PC-9 (cell line): ENCODE data around the gene ATP5MC2.

Source experiments
- CTCF ChIP-seq: fragments of 200-600 bp; sonication (generic); conservative IDR thresholded peaks from 2 replicates; pipeline ENCODE4 v1.6.1; 2017; ENCODE audit warnings: mixed run types, antibody characterized with exemption, mild to moderate bottlenecking, moderate library complexity
- EZH2 ChIP-seq: fragments of 200-600 bp; sonication (generic); IDR thresholded peaks from 2 replicates; pipeline ENCODE4 v1.8.0; 2017; ENCODE audit warnings: antibody characterized with exemption, low read depth

DNA sequence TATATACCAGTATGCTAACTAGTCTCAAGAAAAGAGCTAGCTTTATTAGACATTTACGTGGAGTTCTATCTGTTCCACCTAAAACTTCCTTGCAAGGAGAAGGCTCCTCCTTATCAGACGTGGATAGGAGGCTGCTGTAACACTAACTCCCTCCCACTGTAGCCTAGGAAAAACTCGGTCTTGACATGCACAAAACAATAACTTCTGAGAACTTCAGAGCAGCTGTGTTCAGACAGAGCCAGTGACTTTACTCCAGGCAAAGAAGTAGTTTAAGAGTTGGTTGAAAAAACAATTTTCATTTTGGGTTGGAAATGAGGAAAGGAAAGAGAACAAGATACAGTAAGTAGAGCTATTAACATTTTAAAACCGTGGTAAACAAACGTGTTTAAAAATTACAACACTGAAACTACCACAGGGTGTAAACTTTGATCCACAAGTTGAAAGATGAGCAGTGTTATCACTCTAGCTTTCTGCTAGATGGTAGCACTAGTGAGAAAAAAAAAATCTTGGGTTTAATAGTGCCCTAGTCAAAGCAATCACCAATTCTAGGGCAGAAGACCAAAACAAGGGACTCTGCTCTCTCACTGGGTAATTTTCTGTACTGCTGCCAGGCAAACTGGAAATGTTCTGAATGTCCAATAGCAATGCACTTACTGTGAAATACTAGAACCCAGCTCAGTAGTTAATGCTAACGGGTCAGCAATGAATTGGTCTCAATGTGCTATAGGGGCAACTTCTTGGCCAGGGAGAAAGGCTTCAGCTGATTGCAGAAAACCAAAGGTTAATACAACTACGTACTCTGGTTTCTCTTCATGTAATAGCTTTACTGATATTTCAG is 52.1 kb downstream of the ATP5MC2 start:
- TF ChIP-seq CTCF (no peak), EZH2 (no peak)
